ENCODE data around the gene VPS54. TPM values are rescaled to one million over a fixed set of nuclear protein-coding genes. Genes with fewer than 3 reads are reported as not detected.

VPS54 gene
- total RNA-seq (2014; rRNA removed; shearing (Covaris generic)): 19.9 and 26.3 TPM in 2 replicates

DNA sequence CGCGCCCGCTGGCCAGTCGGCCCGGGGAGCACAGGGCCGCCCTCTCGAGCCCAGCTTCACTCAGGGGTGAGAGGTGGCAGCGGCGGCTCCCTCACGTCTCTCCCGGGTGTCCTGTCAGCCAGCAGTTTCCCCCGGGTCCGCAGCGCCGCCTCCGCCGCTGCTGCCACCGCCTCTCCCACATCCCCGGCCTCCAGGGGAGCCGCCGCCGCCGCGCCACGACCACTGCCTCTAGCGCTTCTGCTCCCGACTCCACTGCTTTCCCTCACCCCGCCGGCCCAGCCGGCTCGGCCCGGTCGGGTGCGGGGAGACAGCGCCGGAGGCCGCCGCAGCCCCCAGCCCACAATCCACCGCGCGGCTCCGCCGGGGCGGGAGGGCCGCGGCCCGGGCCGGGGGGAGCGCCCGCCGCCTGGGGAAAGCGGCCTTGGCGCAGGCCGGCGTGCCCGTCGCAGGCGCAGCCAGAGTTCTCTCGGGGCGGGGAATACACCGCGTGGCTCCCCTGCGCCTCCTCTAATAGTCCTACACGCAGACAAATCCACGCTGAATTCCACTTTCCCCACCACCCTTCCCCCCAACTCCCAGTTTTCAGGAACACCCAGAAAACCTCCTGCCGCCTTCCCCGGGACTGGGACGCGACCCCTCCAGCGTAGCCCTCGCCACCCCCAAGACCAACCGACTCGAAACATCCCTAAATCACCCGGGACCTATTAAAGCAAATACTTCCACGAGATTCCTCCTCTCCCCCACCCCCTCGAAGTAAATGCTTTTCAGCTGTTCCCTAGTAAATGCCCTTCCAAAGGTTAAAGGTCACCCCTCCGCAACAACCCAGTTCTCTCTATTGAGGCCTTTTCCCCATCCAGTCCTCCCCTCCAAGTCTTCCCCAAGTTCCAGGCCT lies at the start of gene VPS54:
Gene VPS54, minus strand, starts transcription at position 346 of the 892 bp plus-strand sequence. CDS start 35,429 bp downstream, outside the sequence.
- DNase-seq: peak; percentile 88
- H3K27me3 ChIP-seq (ENCODE audit: control insufficient read depth, insufficient read depth, low read length): no peaks in the 10 kb centered on the region
- H3K36me3 ChIP-seq (replicated peaks; ENCODE audit: control insufficient read depth, insufficient read depth, low read length): no peaks in the 10 kb centered on the region
- peak within 1 kb of the TSS; percentile 76 for H3K4me3 ChIP-seq (ENCODE audit: insufficient read depth, low read depth, low read length)

- DNase-seq: no peak
- no peak overlapping the region for H3K4me3 ChIP-seq (ENCODE audit: insufficient read depth, low read depth, low read length)
- H3K27me3 ChIP-seq (ENCODE audit: control insufficient read depth, insufficient read depth, low read length): no peaks in the 10 kb centered on the region
- H3K36me3 ChIP-seq (replicated peaks; ENCODE audit: control insufficient read depth, insufficient read depth, low read length): no peaks in the 10 kb centered on the region
Measured at GRCh38 chr2:64067326-64067725, 48.1 kb upstream of the VPS54 start.

DNA sequence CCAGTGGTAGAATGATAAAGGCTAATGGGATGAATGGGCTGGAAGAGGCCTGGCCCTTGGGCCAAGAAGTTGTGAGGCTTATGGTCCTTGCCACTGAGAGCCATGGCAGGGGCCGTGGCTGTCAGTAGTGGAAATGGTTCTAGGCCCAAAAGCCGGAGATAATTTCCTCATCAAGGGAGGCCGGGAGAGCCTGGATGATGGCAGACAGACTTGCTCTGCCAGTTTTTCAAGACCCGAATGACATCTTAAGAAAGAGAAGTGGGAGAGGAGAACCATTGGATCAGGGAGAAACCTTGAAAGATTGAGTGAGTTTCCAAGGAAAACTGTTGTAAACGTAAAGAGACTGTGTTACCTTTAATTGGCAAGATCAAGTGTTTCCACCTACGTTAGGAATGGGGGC lies 46.3 kb upstream of the VPS54 start:
- Histone ChIP-seq H3K27me3 (ENCODE audit: control insufficient read depth, insufficient read depth, low read length) (no peaks in the 10 kb centered on the region), H3K36me3 (replicated peaks; ENCODE audit: control insufficient read depth, insufficient read depth, low read length) (no peaks in the 10 kb centered on the region), H3K4me3 (ENCODE audit: insufficient read depth, low read depth, low read length) (no peak overlapping the region)
- DNase-seq: no peak

DNA sequence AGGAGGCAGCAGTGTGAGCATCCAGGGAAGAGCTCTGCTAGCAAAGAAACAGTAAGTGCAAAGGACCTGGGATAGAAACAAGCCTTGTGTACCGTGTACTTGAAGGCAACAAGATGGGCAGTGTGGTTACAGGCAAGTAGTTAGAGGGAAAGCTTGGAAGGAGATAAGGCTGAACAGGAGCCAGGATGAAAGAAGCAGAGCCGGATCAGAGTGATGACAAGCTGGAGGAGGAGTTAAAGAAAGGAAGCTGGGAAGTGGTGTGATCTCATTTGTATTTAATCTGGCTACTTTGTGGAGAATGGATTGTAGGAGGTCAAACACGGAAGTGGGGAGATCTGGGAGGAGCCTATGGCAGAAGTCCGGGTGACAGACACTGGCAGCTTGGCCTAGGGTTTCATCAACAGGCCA lies 44.7 kb upstream of the VPS54 start:
- no peak for DNase-seq
- Histone ChIP-seq H3K36me3 (replicated peaks; ENCODE audit: control insufficient read depth, insufficient read depth, low read length) (no peaks in the 10 kb centered on the region), H3K27me3 (ENCODE audit: control insufficient read depth, insufficient read depth, low read length) (no peaks in the 10 kb centered on the region), H3K4me3 (ENCODE audit: insufficient read depth, low read depth, low read length) (no peak overlapping the region)

DNA sequence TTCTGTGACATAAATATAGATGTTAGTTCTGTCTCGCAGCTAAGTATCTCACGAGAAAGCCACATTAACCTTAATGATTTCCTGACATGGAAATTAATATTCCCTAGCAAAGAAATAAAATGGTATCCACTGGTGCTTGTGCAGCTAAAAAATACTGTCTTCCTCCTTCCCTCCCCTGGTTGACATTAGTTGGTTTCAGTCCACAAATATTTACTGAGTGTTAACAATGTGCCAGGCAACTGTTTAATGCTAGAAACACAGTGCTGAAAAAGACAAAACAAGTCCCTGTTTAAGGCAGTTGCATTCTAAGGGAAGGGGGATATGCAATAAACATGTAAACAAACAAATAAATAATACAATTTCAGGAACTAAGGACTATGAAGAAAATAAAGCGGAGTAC lies 44.2 kb upstream of the VPS54 start:
- DNase-seq: no peak
- Histone ChIP-seq H3K27me3 (ENCODE audit: control insufficient read depth, insufficient read depth, low read length) (no peaks in the 10 kb centered on the region), H3K4me3 (ENCODE audit: insufficient read depth, low read depth, low read length) (no peak overlapping the region), H3K36me3 (replicated peaks; ENCODE audit: control insufficient read depth, insufficient read depth, low read length) (no peaks in the 10 kb centered on the region)

DNA sequence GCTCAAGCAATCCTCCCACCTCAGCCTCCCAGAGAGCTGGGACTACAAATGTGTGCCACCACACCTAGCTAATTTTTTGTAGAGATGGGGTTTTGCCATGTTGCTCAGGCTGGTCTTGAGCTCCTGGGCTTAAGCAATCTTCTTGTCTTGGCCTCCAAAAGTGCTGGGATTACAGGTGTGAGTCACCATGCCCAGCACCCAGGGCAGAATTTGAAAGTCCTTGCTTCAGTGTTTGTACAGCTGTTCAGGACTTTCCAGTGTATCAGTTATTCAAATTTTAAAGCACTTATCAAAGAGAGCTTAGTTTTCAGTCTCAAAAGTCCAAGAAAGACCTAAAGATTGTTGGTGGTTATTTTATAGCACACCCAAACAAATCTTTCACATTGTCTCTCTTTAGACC lies 43.6 kb upstream of the VPS54 start:
- no peak for DNase-seq
- Histone ChIP-seq H3K36me3 (replicated peaks; ENCODE audit: control insufficient read depth, insufficient read depth, low read length) (no peaks in the 10 kb centered on the region), H3K27me3 (ENCODE audit: control insufficient read depth, insufficient read depth, low read length) (no peaks in the 10 kb centered on the region), H3K4me3 (ENCODE audit: insufficient read depth, low read depth, low read length) (no peak overlapping the region)

DNA sequence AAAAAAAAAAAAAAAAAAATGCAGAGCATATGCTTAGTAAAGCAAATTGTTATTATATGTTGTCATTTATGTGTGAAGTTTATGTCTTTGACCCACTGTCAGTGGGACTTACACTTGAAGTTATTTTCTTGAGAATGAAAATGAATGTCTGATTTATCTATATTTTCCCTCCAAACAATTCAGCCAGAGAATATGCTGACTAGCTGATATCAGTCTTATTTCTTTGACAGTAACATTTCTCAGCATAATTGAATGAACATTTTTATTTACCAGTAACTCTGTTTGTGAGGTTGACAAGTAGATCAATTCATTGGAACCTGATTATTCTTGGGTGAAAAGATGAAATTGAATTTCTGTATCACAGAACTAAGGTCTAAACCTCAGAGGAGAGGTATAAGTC lies 40.0 kb upstream of the VPS54 start:
- Histone ChIP-seq H3K36me3 (replicated peaks; ENCODE audit: control insufficient read depth, insufficient read depth, low read length) (no peaks in the 10 kb centered on the region), H3K27me3 (ENCODE audit: control insufficient read depth, insufficient read depth, low read length) (no peaks in the 10 kb centered on the region), H3K4me3 (ENCODE audit: insufficient read depth, low read depth, low read length) (no peak overlapping the region)
- no peak for DNase-seq

- no peaks in the 10 kb centered on the region for H3K27me3 ChIP-seq (ENCODE audit: control insufficient read depth, insufficient read depth, low read length)
- no peak overlapping the region for H3K4me3 ChIP-seq (ENCODE audit: insufficient read depth, low read depth, low read length)
- no peak for DNase-seq
- no peaks in the 10 kb centered on the region for H3K36me3 ChIP-seq (replicated peaks; ENCODE audit: control insufficient read depth, insufficient read depth, low read length)
Measured at GRCh38 chr2:64056021-64056420, 36.8 kb upstream of the VPS54 start.

GRCh38 chr2:64054161-64054915 lies 35.1 kb upstream of the VPS54 start:
- no peak for DNase-seq
- no peak overlapping the region for H3K4me3 ChIP-seq (ENCODE audit: insufficient read depth, low read depth, low read length)
- H3K27me3 ChIP-seq (ENCODE audit: control insufficient read depth, insufficient read depth, low read length): no peaks in the 10 kb centered on the region

GRCh38 chr2:64052463-64053241 lies 33.4 kb upstream of the VPS54 start:
- H3K27me3 ChIP-seq (ENCODE audit: control insufficient read depth, insufficient read depth, low read length): no peaks in the 10 kb centered on the region
- no peak overlapping the region for H3K4me3 ChIP-seq (ENCODE audit: insufficient read depth, low read depth, low read length)
- DNase-seq: no peak
- H3K36me3 ChIP-seq (replicated peaks; ENCODE audit: control insufficient read depth, insufficient read depth, low read length): no peaks in the 10 kb centered on the region

More at GRCh38 chr2:64054161-64054915, 35.1 kb upstream of the VPS54 start:
- H3K36me3 ChIP-seq (replicated peaks; ENCODE audit: control insufficient read depth, insufficient read depth, low read length): no peaks in the 10 kb centered on the region

DNA sequence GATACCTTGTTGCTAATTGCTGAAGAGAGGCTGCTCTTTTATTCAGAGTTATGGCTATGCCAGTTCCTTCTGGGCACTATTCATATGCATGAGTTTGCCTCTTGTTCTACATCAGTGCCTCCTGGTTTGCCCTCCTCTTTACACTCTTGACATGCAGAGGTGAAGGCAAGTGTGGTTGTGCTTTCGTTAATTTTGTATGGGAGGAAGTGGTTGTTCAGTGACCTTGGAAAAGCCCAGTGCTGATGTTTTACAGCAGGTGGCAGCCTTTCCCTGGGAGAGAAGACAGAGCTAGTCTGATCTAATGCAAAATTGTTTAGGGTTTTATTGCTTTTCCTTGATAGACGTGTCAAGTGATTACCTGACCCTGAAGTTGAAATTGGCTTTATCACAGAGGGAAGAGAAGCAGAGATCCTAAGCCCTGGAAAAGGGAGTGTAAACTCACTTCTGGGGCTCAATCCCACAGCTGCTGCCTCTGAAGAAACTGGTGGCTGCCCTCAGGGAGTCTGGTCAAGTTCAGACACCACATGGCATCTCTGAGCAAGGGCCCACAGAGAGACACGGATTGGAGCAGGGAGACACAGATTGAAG lies 30.5 kb upstream of the VPS54 start:
- DNase-seq: peak; percentile 57
- Histone ChIP-seq H3K27me3 (ENCODE audit: control insufficient read depth, insufficient read depth, low read length) (no peaks in the 10 kb centered on the region), H3K36me3 (replicated peaks; ENCODE audit: control insufficient read depth, insufficient read depth, low read length) (no peaks in the 10 kb centered on the region), H3K4me3 (ENCODE audit: insufficient read depth, low read depth, low read length) (no peak overlapping the region)

GRCh38 chr2:64045938-64046337 lies 26.7 kb upstream of the VPS54 start:
- Histone ChIP-seq H3K4me3 (ENCODE audit: insufficient read depth, low read depth, low read length) (no peak overlapping the region), H3K27me3 (ENCODE audit: control insufficient read depth, insufficient read depth, low read length) (no peaks in the 10 kb centered on the region), H3K36me3 (replicated peaks; ENCODE audit: control insufficient read depth, insufficient read depth, low read length) (no peaks in the 10 kb centered on the region)
- no peak for DNase-seq

- no peaks in the 10 kb centered on the region for H3K36me3 ChIP-seq (replicated peaks; ENCODE audit: control insufficient read depth, insufficient read depth, low read length)
- H3K27me3 ChIP-seq (ENCODE audit: control insufficient read depth, insufficient read depth, low read length): no peaks in the 10 kb centered on the region
- H3K4me3 ChIP-seq (ENCODE audit: insufficient read depth, low read depth, low read length): no peak overlapping the region
- no peak for DNase-seq
Measured at GRCh38 chr2:64040161-64040560, 20.9 kb upstream of the VPS54 start.

- DNase-seq: no peak
- Histone ChIP-seq H3K36me3 (replicated peaks; ENCODE audit: control insufficient read depth, insufficient read depth, low read length) (no peaks in the 10 kb centered on the region), H3K4me3 (ENCODE audit: insufficient read depth, low read depth, low read length) (no peak overlapping the region), H3K27me3 (ENCODE audit: control insufficient read depth, insufficient read depth, low read length) (no peaks in the 10 kb centered on the region)
Measured at GRCh38 chr2:64036034-64036705, 16.9 kb upstream of the VPS54 start.

Data from H7 (cell line).